Mesendoderm (in vitro differentiated cells): ENCODE data around the gene MRPL10.
A peak's percentile ranks its signal among the peaks of the same experiment; 100 is the strongest.

ENCODE experiments used
- DNase-seq: peaks from one replicate; pipeline ENCODE4 v3.0.0; 2013
- H2AK5ac ChIP-seq: 2 replicates; pipeline ENCODE4 v1.6.1; 2013; ENCODE audit warnings: low read length, inconsistent platforms
- H2BK120ac ChIP-seq: 2 replicates; pipeline ENCODE4 v1.6.1; 2013; ENCODE audit warnings: low read depth, mild to moderate bottlenecking, low read length, moderate library complexity, mixed read lengths
- H2BK15ac ChIP-seq: replicated peaks from 2 replicates; pipeline ENCODE4 v1.6.1; 2013; ENCODE audit warnings: low read depth, mild to moderate bottlenecking, moderate library complexity
- H2BK5ac ChIP-seq: 2 replicates; pipeline ENCODE4 v1.6.1; 2013; ENCODE audit warnings: low read length, inconsistent platforms
- H3K18ac ChIP-seq: 2 replicates; pipeline ENCODE4 v1.6.1; 2013; ENCODE audit warnings: mild to moderate bottlenecking, low read length, mixed read lengths
- H3K23ac ChIP-seq: one replicate; pipeline ENCODE4 v1.6.1; 2013; ENCODE audit warnings: low read length
- H3K27ac ChIP-seq: 2 replicates; pipeline ENCODE4 v1.5.1; 2013; ENCODE audit warnings: low read depth, mild to moderate bottlenecking, inconsistent platforms, low read length, moderate library complexity
- H3K27me3 ChIP-seq: 2 replicates; pipeline ENCODE4 v1.6.1; 2013; ENCODE audit warnings: low read length, control low read depth, mild to moderate bottlenecking, inconsistent platforms; ENCODE audit not compliant: insufficient read depth, poor library complexity
- H3K36me3 ChIP-seq: 2 replicates; pipeline ENCODE4 v1.6.1; 2013; ENCODE audit warnings: low read length, inconsistent platforms; ENCODE audit not compliant: control insufficient read depth, insufficient read depth
- H3K4ac ChIP-seq: one replicate; pipeline ENCODE4 v1.6.1; 2013; ENCODE audit warnings: low read depth, mild to moderate bottlenecking, low read length, moderate library complexity
- H3K4me1 ChIP-seq: 2 replicates; pipeline ENCODE4 v1.6.1; 2013; ENCODE audit warnings: low read depth, low read length, inconsistent platforms; ENCODE audit not compliant: control insufficient read depth
- H3K4me2 ChIP-seq: 2 replicates; pipeline ENCODE4 v1.6.1; 2013; ENCODE audit warnings: low read length
- H3K4me3 ChIP-seq: 2 replicates; pipeline ENCODE4 v1.5.1; 2013; ENCODE audit warnings: mild to moderate bottlenecking, low read length
- H3K56ac ChIP-seq: one replicate; pipeline ENCODE4 v1.6.1; 2013; ENCODE audit warnings: low read length
- H3K79me1 ChIP-seq: 2 replicates; pipeline ENCODE4 v1.6.1; 2013; ENCODE audit warnings: low read length, inconsistent platforms
- H3K79me2 ChIP-seq: 2 replicates; pipeline ENCODE4 v1.6.1; 2013; ENCODE audit warnings: mild to moderate bottlenecking, low read length; ENCODE audit not compliant: control insufficient read depth, insufficient read depth
- H3K9ac ChIP-seq: 2 replicates; pipeline ENCODE4 v1.6.1; 2013; ENCODE audit warnings: low read length, inconsistent platforms
- H4K5ac ChIP-seq: one replicate; pipeline ENCODE4 v1.6.1; 2013; ENCODE audit warnings: low read length
- H4K8ac ChIP-seq: one replicate; pipeline ENCODE4 v1.6.1; 2013; ENCODE audit warnings: low read depth, mild to moderate bottlenecking, control low read depth, low read length, moderate library complexity
- WGBS: extraction: QIAGEN DNeasy Blood & Tissue Kit; methylation state at CpG from one replicate; pipeline ENCODE4 v1.1.7; 2013; ENCODE audit warnings: low lambda C conversion rate, missing lambda C conversion rate; ENCODE audit not compliant: insufficient coverage; ENCODE audit errors: extremely low coverage; 5-methylcytosine and 5-hydroxymethylcytosine counted together

Gene MRPL10

GRCh38 chr17:47870056-47870455, 38.7 kb upstream of the MRPL10 start:
- Histone ChIP-seq H3K36me3 (no peaks in the 10 kb centered on the region), H3K4me1 (peaks cover 22% of the 10 kb centered on the region), H3K27me3 (no peaks in the 10 kb centered on the region), H4K8ac (no peak overlapping the region), H2AK5ac (no peak overlapping the region), H3K18ac (no peak overlapping the region), H3K4me3 (no peak overlapping the region), H3K79me1 (no peaks in the 10 kb centered on the region), H2BK120ac (no peak overlapping the region), H3K4me2 (no peak overlapping the region), H3K9ac (no peak overlapping the region), H3K4ac (no peak overlapping the region), H4K5ac (no peak overlapping the region), H3K27ac (no peak overlapping the region), H2BK5ac (no peak overlapping the region), H3K56ac (peak overlapping the region; percentile 45), H3K79me2 (no peaks in the 10 kb centered on the region), H2BK15ac (no peak overlapping the region), H3K23ac (no peak overlapping the region)
- DNase-seq = peak; percentile 73
- no CpG with 5 or more reads among the region's 1 CpG for WGBS

- H3K79me2 ChIP-seq = no peaks in the 10 kb centered on the region
- no peak overlapping the region for H3K9ac ChIP-seq
- peaks cover 19% of the 10 kb centered on the region for H3K4me1 ChIP-seq
- H3K27me3 ChIP-seq = no peaks in the 10 kb centered on the region
- no peaks in the 10 kb centered on the region for H3K79me1 ChIP-seq
- no peak overlapping the region for H3K56ac ChIP-seq
- no peak for DNase-seq
- H2BK120ac ChIP-seq = no peak overlapping the region
- no peak overlapping the region for H3K27ac ChIP-seq
- no peak overlapping the region for H3K4me3 ChIP-seq
- H3K23ac ChIP-seq = no peak overlapping the region
- H2BK15ac ChIP-seq = no peak overlapping the region
- H2AK5ac ChIP-seq = no peak overlapping the region
- no peak overlapping the region for H3K4me2 ChIP-seq
- no peaks in the 10 kb centered on the region for H3K36me3 ChIP-seq
- no peak overlapping the region for H2BK5ac ChIP-seq
- H4K5ac ChIP-seq = peak overlapping the region; percentile 74
- no peak overlapping the region for H3K4ac ChIP-seq
- H3K18ac ChIP-seq = no peak overlapping the region
- no CpG with 5 or more reads among the region's 2 CpGs for WGBS
- no peak overlapping the region for H4K8ac ChIP-seq
Measured at GRCh38 chr17:47869114-47869513, 37.8 kb upstream of the MRPL10 start.

- Histone ChIP-seq H3K79me2 (no peaks in the 10 kb centered on the region), H2AK5ac (no peak overlapping the region), H3K79me1 (no peaks in the 10 kb centered on the region), H2BK5ac (no peak overlapping the region), H3K4me2 (no peak overlapping the region), H3K27me3 (no peaks in the 10 kb centered on the region), H3K9ac (no peak overlapping the region), H2BK120ac (no peak overlapping the region), H3K36me3 (no peaks in the 10 kb centered on the region), H3K56ac (no peak overlapping the region), H2BK15ac (no peak overlapping the region), H3K4me3 (no peak overlapping the region), H3K4me1 (peaks cover 15% of the 10 kb centered on the region), H3K27ac (no peak overlapping the region), H3K23ac (no peak overlapping the region), H4K8ac (no peak overlapping the region), H4K5ac (no peak overlapping the region), H3K4ac (no peak overlapping the region), H3K18ac (no peak overlapping the region)
- no CpG with 5 or more reads among the region's 11 CpGs for WGBS
- no peak for DNase-seq
Measured at GRCh38 chr17:47867813-47868533, 36.6 kb upstream of the MRPL10 start.

GRCh38 chr17:47866941-47867340, 35.6 kb upstream of the MRPL10 start:
- WGBS = no CpG with 5 or more reads among the region's 20 CpGs
- H3K9ac ChIP-seq = no peak overlapping the region
- H3K4me1 ChIP-seq = peaks cover 16% of the 10 kb centered on the region
- no peak overlapping the region for H3K56ac ChIP-seq
- H2BK5ac ChIP-seq = no peak overlapping the region
- no peaks in the 10 kb centered on the region for H3K27me3 ChIP-seq
- H3K4ac ChIP-seq = no peak overlapping the region
- no peak overlapping the region for H2AK5ac ChIP-seq
- no peaks in the 10 kb centered on the region for H3K36me3 ChIP-seq
- H3K27ac ChIP-seq = no peak overlapping the region
- no peak overlapping the region for H3K23ac ChIP-seq
- no peaks in the 10 kb centered on the region for H3K79me1 ChIP-seq
- no peak overlapping the region for H3K4me3 ChIP-seq
- no peak overlapping the region for H2BK120ac ChIP-seq
- DNase-seq = no peak
- no peak overlapping the region for H4K5ac ChIP-seq
- H4K8ac ChIP-seq = no peak overlapping the region
- no peak overlapping the region for H3K18ac ChIP-seq
- H3K79me2 ChIP-seq = no peaks in the 10 kb centered on the region
- no peak overlapping the region for H2BK15ac ChIP-seq
- H3K4me2 ChIP-seq = no peak overlapping the region

- Histone ChIP-seq H3K4me1 (peaks cover 11% of the 10 kb centered on the region), H3K36me3 (no peaks in the 10 kb centered on the region), H2BK120ac (no peak overlapping the region), H3K9ac (no peak overlapping the region), H3K27me3 (no peaks in the 10 kb centered on the region), H3K79me1 (no peaks in the 10 kb centered on the region), H4K5ac (no peak overlapping the region), H4K8ac (no peak overlapping the region), H3K23ac (no peak overlapping the region), H2BK15ac (no peak overlapping the region), H3K4me3 (no peak overlapping the region), H3K4ac (no peak overlapping the region), H2BK5ac (no peak overlapping the region), H2AK5ac (no peak overlapping the region), H3K18ac (no peak overlapping the region), H3K56ac (no peak overlapping the region), H3K27ac (no peak overlapping the region), H3K4me2 (no peak overlapping the region), H3K79me2 (no peaks in the 10 kb centered on the region)
- no peak for DNase-seq
- no CpG with 5 or more reads among the region's 7 CpGs for WGBS
Measured at GRCh38 chr17:47864791-47865216, 33.5 kb upstream of the MRPL10 start.
